A549 (cell line): ENCODE results near the gene CYP26C1.
"Not testable (repeated sequence)": the region's sequence is repeated elsewhere in the genome, so short reads cannot be mapped to it uniquely, and the experiment has no call there.

Experiments
- CBX8 ChIP-seq: fragments of 200-600 bp; sonication (generic); IDR thresholded peaks from 2 replicates; pipeline ENCODE4 v1.6.1; 2016
- CHD2 ChIP-seq: fragments of 150-350 bp; IDR thresholded peaks from 2 replicates; pipeline ENCODE4 v1.6.1; 2014; ENCODE audit warnings: low read length; ENCODE audit not compliant: partially characterized antibody
- CTCF ChIP-seq: fragments of >200 bp; sonication (Bioruptor Twin); formaldehyde crosslinking; IDR thresholded peaks from 3 replicates; pipeline ENCODE4 v1.5.1; 2016
- HDAC2 ChIP-seq: fragments of 200-600 bp; sonication (generic); IDR thresholded peaks from 2 replicates; pipeline ENCODE4 v1.6.1; 2016
- MAX ChIP-seq: IDR thresholded peaks from 2 replicates; pipeline ENCODE4 v1.6.1; 2012
- MAZ ChIP-seq: fragments of 150-350 bp; IDR thresholded peaks from 2 replicates; pipeline ENCODE4 v1.6.1; 2014; ENCODE audit warnings: antibody characterized with exemption, low read depth, low read length, borderline replicate concordance
- NFE2L2 ChIP-seq: fragments of 150-350 bp; conservative IDR thresholded peaks from 2 replicates; pipeline ENCODE4 v1.6.1; 2014; ENCODE audit warnings: low read length

GRCh38 chr10:93101148-93101547 lies 40.5 kb downstream of the CYP26C1 start:
- TF ChIP-seq CBX8, NFE2L2, HDAC2, CHD2, MAZ, MAX, CTCF: not testable (repeated sequence)
